Right kidney (tissue), 1 donor: ENCODE results near the gene SH2D3C.

Experiments
- DNase-seq: peaks from one replicate; pipeline ENCODE4 v3.0.0-alpha.2; 2016

SH2D3C gene

DNA sequence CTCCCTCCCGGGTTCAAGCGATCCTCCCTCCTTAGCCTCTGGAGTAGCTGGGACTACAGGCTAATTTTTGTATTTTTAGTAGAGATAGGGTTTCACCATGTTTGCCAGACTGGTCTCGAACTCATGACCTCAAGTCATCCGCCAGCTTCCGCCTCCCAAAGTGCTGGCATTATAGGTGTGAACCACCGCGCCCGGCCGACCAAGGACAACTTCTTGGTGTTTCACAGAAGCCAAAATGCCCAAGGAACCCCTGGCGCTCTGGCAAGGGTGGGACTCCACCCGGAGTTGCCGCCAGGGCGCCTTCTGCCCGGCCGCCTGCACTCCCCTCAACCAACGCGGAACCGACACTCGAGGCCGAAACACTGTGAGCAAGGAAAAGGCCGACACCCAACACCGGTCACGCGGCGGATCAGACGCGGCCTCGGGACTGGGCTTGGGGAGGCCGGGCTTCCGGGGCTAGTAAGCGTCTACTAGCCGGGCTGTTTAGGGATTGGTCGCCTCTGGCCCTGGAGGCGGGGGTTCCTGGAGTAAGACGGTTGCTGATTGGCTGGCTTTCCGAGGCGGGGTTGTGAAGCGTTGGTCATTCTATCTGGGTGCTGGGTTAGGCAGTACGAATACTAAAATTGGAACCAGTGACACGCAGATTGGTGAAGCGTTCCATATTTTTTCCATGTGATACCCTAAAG, 79.3 kb downstream of the SH2D3C start:
- peak; percentile 84 for DNase-seq

DNA sequence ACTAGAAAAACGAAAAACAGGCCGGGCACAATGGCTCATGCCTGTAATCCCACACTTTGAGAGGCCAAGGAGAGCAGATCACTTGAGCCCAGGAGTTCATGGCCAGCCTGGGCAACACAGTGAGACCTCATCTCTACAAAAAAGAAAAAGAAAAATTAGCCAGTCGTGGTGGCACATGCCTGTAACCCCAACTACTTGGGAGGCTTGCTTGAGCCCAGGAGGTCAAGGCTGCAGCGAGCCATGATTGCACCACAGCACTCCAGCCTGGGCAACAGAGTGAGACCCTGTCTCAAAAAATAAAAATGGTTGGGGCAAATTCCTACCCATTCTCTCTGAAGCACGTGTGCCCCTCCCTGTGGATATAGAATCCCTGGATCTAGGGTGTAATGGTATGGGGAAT, 80.1 kb downstream of the SH2D3C start:
- no peak for DNase-seq

DNA sequence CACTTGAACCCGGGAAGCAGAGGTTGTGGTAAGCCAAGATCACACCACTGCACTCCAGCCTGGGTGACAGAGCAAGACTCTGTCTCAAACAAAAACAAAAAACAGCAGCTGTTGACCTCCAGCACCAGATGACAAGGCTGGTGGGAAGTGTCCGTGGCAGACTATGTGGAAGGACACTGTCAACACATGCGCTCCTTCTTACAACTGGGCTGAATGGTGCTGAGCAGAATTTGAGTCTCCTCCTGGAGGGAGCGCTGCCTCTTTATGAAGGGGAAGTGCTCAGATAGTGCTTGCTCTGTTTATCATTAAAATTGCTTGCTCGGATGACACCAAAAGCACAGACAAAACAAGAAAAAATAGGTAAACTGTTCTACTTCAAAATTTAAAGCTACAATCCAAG, 80.9 kb downstream of the SH2D3C start:
- DNase-seq, result no peak

DNA sequence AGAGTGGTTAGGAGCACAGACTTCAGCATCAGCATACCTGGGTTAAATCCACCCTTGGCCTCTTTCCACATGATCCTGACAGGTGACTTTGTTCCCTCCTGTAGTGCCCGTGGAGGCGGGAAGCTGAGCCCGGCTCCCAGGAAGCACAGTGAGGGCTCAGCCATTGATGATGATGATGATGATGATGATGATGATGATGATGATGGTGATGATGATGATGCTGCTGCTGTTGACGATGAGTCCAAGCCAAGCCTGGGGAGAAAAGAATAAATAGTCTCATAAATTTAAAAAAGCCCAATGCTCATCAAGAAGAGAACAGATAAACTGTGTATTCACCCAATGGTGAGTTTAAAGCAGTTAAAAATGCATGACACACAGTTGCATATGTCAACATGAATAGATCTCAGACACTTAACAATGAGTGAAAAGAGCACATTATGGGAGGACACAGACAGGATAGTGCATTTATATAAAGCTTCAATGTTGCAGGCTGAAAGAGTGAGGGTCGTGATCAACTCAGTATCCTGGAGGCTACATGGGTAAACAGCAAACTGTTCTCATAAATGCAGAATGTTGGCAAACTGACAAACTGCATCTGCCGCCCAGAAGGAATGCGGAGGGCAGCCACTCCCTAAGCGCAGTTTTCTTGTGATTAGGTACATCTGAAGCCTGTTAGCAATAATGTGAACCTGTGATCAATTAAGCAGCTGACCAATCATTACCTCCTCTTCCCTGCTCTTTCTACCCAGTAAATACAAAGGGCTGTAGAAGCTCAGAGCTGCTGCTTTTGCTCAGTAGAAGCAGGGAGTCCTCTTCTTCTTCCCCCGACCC, 83.4 kb downstream of the SH2D3C start:
- no peak for DNase-seq

DNA sequence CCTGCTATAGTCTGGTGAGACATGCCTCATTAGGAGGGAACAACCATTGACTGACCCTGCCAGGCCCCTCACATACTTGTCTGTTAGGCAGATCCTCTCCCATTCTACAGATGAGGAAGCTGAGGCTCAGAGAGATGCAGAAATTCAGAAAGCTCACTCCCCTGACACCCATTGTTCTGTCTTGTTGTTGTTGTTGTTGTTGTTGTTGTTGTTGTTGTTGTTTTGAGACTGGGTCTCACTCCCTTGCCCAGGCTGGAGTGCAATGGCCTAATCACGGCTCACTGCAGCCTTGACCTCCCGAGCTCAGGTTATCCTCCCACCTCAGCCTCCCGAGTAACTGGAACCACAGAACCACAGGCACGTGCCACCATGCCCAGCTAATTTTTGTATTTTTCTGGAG, 84.8 kb downstream of the SH2D3C start:
- DNase-seq, result no peak

DNA sequence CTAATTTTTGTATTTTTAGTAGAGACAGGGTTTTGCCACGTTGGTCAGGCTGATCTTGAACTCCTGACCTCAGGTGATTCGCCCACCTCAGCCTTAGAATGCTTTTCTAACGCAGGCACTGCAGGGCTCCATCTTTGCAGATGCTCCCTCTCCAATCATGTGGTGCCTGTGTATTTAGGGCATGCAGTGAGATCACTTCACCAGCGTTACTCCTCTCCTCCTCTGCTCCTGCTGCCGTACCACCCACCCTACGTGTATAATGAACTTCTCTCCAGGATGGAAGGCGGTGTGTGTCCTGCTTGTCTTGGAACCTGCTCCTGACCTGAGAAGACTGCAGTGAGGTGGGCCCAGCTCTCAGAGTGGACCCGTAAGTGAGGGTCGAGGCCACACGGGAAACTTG, 85.3 kb downstream of the SH2D3C start:
- DNase-seq, result no peak

DNA sequence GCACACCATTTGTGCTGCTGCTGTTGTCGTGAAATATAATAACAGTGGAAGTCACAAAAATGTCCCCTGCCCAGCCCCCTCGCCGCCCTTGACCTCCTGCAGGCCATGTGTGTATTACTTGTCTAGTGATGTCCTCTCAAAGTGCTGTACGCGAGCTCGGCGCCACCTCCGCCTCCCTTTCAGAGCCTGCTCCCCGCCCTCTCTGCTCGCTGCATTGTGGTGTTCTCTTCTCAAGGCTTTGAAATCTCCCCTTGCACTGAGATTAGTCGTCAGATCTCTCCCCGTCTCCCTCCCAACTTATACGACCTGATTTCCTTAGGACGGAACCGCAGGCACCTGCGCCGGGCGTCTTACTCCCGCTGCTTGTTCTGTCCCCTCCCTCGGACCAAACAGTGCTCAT, 86.4 kb downstream of the SH2D3C start:
- no peak for DNase-seq

DNA sequence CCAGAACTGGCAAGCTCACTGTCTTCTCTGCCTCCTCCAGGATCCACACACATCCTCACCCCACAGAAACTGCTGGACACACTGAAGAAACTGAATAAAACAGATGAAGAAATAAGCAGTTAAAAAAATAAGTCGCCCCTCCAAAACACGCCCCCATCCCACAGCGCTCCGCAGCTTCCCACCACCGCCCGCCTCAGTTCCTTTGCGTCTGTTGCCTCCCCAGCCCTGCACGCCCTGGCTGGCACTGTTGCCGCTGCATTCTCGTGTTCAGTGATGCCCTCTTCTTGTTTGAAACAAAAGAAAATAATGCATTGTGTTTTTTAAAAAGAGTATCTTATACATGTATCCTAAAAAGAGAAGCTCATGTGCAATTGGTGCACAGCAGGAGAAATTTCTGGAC, 87.7 kb downstream of the SH2D3C start:
- DNase-seq, result no peak

DNA sequence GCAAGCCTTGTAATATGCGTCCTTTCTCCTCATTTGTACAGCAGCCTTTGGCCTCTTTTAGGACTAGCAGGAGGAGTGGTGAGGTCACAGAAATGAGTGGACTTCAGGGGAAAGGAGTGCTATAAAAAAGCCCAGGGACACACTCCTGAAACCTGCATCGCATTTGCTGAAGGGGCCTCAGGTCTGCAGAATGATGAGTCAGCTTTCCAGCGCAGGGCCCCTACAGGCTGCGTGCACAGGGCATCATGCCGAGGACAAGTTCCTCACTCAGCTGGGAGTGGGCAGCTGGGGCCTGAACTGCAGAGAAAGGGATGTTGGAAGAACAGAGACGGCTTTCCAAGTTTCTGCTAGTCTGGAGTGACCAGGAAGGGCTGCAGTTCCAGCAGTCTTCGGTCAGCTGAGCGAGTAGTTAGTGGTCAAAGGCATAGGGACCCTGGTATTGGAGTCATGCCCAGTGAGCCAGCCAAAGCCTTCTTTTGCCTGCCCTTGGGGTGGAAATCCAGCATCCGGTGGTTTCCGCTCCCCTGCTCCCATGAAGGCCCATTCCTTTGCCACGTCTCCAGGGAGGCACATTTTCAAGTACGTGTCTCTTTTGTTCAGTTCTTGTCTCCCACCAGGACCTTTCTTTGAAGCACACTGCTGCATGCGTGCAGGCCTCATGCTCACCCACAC, 89.0 kb downstream of the SH2D3C start:
- no peak for DNase-seq
